GM12874 (cell line): ENCODE data around the gene OXER1.

ENCODE experiments used
- CTCF ChIP-seq: IDR thresholded peaks from 2 replicates; pipeline ENCODE4 v1.5.1; 2011; ENCODE audit warnings: low read depth, mild to moderate bottlenecking, control low read depth, low read length, moderate library complexity; ENCODE audit not compliant: insufficient read depth

Gene OXER1

DNA sequence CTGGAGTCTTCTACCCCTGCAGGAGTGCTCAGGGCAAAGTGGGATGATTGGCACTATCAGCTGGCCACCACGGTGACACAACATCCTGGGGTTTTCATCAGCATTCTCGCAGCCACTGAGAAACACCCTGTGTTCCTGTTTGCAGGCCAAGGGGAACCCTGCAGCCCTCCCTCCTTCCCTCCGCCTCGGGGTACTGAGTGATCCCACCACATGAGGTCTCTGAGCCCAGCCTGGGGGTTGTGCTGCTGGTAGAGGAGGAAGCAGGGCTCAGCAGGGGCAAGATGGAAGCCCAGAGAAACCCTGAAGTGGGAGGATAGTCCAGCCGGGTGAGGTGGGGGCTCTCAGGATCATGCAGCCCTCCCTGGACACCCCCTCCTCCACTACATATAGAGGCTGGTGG is at the start of gene OXER1:
TSS of gene OXER1 (minus strand) at position 40 of the 400 bp plus-strand sequence. CDS start 73 bp downstream, outside the sequence.
- TF ChIP-seq CTCF, result no peak

GRCh38 chr2:42812899-42813479 is 49.1 kb upstream of the OXER1 start:
- TF ChIP-seq CTCF, result no peak; the same call in none of the 2 replicates

DNA sequence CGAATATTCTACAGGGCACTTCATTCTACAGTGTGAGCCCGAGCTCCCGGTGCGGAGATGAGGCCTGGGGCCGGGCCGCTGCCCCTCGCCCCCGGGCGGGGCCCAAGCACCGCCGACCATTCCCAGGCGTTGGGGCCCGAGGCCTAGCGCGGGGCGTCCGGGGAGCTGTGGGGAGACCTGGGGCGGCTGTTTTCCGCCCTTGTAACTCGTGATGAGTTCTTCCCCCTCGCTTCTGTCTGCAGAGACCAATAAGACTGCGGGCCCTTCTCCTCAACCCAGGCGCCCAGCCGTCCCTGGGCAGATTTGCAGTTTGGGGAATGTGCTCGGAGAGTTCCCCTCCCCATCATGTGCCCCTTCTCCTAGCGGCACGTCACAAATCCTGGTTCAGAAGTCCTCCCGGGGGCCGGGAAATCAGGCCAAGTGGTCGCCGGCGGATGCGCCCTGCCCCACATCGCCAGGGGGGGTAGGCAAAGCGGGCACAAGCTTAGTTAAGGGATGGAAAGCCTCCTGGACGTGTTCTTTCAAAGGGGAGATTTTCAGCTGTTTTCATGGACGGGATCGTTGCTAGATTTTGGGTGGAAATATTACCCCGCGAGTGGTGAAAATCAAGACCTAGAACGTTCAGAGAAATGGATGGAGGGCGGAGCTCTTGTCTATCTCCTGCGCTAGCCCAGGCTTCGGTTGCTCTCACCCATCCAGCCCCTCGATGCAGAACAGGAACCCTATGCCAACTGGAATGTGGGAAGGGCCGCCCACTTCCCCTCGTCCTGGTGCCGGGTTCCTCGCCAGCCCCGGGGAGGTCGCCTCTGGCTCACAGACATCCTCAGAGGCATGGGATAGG is 47.3 kb upstream of the OXER1 start:
- no peak for TF ChIP-seq CTCF

DNA sequence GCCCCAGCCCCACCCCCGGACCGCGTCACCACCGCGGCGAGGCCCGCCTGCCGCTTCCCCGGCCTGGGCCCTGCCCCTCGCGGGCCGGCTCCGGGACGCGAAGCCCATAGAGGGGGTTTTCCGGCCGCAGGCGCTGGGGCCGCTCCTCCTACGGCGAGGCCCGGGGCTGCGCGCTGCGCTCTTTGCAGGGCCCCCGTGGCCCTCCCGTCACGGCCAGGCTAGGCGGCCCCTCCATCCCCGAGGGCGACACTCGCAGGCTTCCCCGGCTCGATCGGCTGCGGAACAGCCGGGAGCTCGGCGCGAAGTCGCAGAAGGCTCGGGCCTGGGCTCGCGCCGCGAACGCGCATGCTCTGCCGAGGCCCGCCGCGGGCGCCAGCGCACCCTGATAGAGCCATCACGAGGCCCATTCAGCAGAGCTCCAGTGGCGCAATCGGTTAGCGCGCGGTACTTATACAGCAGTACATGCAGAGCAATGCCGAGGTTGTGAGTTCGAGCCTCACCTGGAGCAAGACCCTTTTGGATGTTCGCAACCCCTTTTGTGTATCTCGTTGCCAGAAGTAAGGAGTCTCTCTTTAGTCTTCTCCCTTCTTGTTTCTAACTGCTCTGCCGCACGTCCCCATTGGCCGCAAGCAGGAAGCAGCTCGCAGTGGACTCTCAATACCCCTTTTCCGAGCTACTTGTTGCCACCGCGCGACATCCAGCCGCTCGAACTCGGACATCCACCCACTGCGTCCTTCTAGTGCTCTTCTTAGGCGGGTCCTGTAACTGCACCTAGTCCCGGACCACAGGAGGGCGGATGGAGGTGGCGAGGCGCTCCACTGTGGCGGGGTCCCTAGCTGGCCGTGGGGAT is 46.4 kb upstream of the OXER1 start:
- TF ChIP-seq CTCF, result no peak

GRCh38 chr2:42809819-42810120 is 45.8 kb upstream of the OXER1 start:
- TF ChIP-seq CTCF, result 0 out of 2 replicates have a peak, but pooled peaks have one; percentile 26

- TF ChIP-seq CTCF, result no peak
Measured at GRCh38 chr2:42809131-42809818, 45.3 kb upstream of the OXER1 start.
